Measurements from ENCODE around the gene SNTA1. TPM values are rescaled to one million over a fixed set of nuclear protein-coding genes. Genes with fewer than 3 reads are reported as not detected.
"Not testable (repeated sequence)": the region's sequence is repeated elsewhere in the genome, so short reads cannot be mapped to it uniquely, and the experiment has no call there.

The SNTA1 gene
- 10 to 100 TPM; 12.3 to 27.6 (median 20.6) TPM for total RNA-seq

GRCh38 chr20:33443512-33444239 is at the start of gene SNTA1:
Gene SNTA1 (minus strand): TSS chr20:33443763. CDS start chr20:33443620, 143 bp downstream.
- Histone ChIP-seq H3K27ac (peak within 1 kb of the TSS; percentile 42 to 89), H3K27me3 (no peaks in the 10 kb centered on the region), H3K4me3 (peak within 1 kb of the TSS; percentile 54 to 84), H3K9me3 (no peaks in the 10 kb centered on the region), H3K4me1 (no peaks in the 10 kb centered on the region), H3K36me3 (no peaks in the 10 kb centered on the region)
- intact Hi-C loops (cut with DNase I; ENCODE audit: low total_unique reads), result no loop called here
- TF ChIP-seq POLR2A (IDR thresholded peaks at IDR 0.05), result no peak
- peak in 1 of 4 experiments; percentile 4 for TF ChIP-seq CTCF (IDR thresholded peaks at IDR 0.05)
- peak; percentile 91 to 95 for DNase-seq

DNA sequence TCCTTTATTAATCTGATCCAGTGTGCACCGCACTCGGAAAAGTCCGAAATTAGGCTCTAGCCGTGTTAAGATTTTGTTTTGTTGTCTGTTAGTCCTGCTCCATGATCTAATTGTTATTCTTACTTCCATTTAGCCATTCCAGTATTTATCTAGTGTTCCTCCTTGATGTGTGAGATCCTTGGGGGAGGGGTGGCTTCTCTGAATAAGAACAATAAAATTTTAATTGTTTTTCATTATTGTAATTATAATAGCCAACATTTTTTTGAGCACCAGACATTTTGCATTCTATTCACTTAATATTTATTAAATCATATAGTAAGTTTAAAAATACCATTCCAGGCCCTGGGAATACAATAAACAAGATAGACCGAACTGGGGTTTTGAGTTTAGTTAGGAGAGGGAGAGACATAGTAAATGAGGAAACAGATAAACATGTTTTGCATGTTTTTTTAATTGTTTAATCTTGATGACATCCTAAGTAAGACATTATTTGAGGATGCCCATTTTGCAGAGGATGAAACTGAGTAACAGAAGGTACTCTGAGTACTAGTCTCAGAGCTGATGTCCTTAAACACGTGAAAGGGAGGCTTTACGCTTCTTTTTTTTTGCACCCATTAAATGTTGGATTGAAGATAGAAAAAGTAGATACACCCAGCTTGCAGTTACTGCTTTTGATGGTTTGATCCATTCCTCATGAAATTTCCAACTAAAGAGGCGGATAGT is 47.5 kb upstream of the SNTA1 start:
- no peak for DNase-seq
- intact Hi-C loops (cut with DNase I; ENCODE audit: low total_unique reads), result no loop called here
- TF ChIP-seq CTCF (IDR thresholded peaks at IDR 0.05) (no peak), POLR2A (IDR thresholded peaks at IDR 0.05) (no peak)
- no peaks in the 10 kb centered on the region for H3K36me3 ChIP-seq
- H3K4me3 ChIP-seq, result peak overlapping the region; percentile 79 to 90
- H3K27me3 ChIP-seq, result no peaks in the 10 kb centered on the region
- no peaks in the 10 kb centered on the region for H3K9me3 ChIP-seq
- H3K27ac ChIP-seq, result peak overlapping the region; percentile 90 to 93
- H3K4me1 ChIP-seq, result no peaks in the 10 kb centered on the region

GRCh38 chr20:33490023-33490933 is 46.7 kb upstream of the SNTA1 start, which contains the start of gene CBFA2T2:
Gene CBFA2T2 (plus strand): TSS chr20:33490096. CDS start chr20:33490268, 172 bp downstream.
- no peaks in the 10 kb centered on the region for H3K9me3 ChIP-seq
- no peaks in the 10 kb centered on the region for H3K4me1 ChIP-seq
- H3K27ac ChIP-seq, result peak within 1 kb of the TSS; percentile 90 to 93
- no peaks in the 10 kb centered on the region for H3K27me3 ChIP-seq
- intact Hi-C loops (cut with DNase I; ENCODE audit: low total_unique reads), result no loop called here
- peak in 1 of 2 donors; percentile 62 for DNase-seq
- no peaks in the 10 kb centered on the region for H3K36me3 ChIP-seq
- TF ChIP-seq CTCF (IDR thresholded peaks at IDR 0.05) (peak in 1 of 4 experiments; percentile 4), POLR2A (IDR thresholded peaks at IDR 0.05) (peak in 1 of 2 donors; percentile 52)
- peak within 1 kb of the TSS; percentile 79 to 90 for H3K4me3 ChIP-seq

DNA sequence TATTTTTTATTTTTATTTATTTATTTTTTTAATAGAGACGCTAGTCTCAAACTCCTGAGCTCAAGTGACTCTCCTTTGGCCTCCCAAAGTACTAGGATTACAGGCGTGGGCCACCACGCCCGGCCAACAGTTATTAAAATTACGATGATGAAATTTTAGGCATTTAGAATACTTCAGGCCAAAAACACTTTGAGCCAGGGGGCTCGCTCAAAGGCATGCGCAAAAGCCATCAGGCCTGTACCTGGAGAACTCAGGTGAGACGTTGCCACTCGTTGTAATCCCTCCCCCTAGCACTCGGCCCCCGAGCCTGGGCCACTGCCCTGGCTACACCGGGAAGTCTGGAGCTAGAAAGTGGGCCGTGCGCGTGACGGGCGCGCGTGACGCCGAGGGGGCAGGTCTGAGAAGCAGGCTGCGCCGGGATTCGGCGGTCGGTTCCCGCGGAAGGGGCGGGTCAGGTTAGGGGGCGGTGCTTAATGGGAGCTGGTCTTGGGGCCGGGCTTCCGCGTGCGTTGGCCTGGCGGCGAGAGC is 46.0 kb upstream of the SNTA1 start:
- Histone ChIP-seq H3K27ac (peak overlapping the region; percentile 86 to 89), H3K36me3 (no peaks in the 10 kb centered on the region), H3K27me3 (no peaks in the 10 kb centered on the region), H3K9me3 (no peaks in the 10 kb centered on the region), H3K4me3 (peak overlapping the region; percentile 34 to 40), H3K4me1 (no peaks in the 10 kb centered on the region)
- intact Hi-C loops (cut with DNase I; ENCODE audit: low total_unique reads), result no loop called here
- TF ChIP-seq POLR2A (IDR thresholded peaks at IDR 0.05), result peak; percentile 89 to 95
- no peak for TF ChIP-seq CTCF (IDR thresholded peaks at IDR 0.05)
- DNase-seq, result peak; percentile 99 to 100

- Histone ChIP-seq H3K4me3 (peak overlapping the region; percentile 34 to 40), H3K27ac (peak overlapping the region; percentile 86 to 89)
- peak; percentile 19 for DNase-seq
- intact Hi-C loops (cut with DNase I; ENCODE audit: low total_unique reads); H3K9me3 ChIP-seq; H3K27me3 ChIP-seq; H3K4me1 ChIP-seq; H3K36me3 ChIP-seq: not testable (repeated sequence)
These were observed 45.3 kb upstream of the SNTA1 start for GRCh38 chr20:33488661-33489494.
